ENCODE results near the gene VIL1.

The VIL1 gene

DNA sequence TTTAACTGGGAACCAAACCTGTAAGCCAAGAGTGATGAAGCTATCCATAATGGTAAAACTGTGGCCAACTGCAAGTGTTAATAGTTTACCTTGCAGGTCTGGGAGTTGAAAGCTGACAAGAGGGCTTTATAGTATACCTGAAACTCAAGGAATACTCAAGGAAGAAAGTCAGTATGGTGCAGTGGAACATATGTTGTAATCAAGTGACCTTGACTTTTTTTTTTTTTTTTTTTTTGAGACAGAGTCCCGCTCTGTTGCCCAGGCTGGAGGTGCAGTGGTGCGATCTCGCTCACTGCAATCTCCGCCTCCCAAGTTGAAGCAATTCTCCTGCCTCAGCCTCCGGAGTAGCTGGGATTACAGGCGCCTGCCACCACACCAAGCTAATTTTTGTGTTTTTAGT is 27.6 kb downstream of the VIL1 start:
- no peak for DNase-seq

- no peak for DNase-seq
These were observed 28.1 kb downstream of the VIL1 start for GRCh38 chr2:218447072-218447471.

DNA sequence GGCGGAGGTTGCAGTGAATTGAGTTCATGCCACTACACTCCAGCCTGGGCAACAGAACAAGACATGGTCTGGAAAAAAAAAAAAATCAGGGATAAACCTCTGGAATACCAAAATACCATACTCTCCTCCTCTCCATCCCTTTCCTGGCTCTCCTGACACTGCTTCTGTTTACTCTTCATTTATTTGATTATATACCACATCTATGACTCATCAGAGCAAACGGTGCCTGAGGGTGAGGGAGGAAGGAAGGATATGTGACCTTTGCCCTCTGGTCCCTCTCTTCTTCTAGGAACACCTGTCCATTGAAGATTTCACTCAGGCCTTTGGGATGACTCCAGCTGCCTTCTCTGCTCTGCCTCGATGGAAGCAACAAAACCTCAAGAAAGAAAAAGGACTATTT is 30.0 kb downstream of the VIL1 start:
- DNase-seq: no peak

DNA sequence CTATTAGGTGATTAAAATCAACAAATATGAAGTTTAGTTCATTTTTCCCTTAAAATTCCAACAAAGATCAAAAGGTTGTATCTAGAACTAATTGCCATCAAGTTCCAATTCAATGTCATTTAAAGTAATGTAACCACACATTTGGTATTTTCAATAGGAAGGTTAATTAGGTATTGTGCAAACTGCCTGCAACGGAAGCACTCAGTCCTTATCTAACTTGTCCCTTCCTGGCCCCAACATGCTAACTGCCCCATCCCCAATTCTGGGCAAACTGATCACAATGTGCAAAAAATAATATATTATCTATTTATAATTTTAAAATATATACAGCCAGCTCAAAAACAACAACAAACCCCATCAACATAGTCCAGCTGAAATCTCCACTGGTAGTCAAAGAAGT is 33.2 kb downstream of the VIL1 start:
- no peak for DNase-seq

DNA sequence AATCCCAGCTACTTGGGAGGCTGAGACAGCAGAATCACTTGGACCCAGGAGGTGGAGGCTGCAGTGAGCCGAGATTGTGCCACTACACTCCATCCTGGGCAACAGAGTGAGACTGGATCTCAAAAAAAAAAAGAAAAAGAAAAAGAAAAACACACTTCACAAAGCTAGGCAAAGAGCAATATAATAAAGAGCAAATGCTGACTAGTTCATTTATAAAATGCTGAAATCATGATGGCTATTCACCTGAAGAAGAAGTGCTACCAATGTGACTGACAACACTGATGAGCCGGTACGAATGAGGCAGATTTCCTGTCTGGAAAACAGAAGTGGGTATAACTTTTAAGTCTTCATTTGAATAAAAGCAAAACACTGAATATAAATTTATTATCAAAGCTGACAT is 37.9 kb downstream of the VIL1 start:
- DNase-seq: no peak

- no peak for DNase-seq
These were observed 39.7 kb downstream of the VIL1 start for GRCh38 chr2:218458598-218458997.

GRCh38 chr2:218465987-218466633 is 47.2 kb downstream of the VIL1 start:
- DNase-seq: peak in 1 of 2 donors; percentile 46

DNA sequence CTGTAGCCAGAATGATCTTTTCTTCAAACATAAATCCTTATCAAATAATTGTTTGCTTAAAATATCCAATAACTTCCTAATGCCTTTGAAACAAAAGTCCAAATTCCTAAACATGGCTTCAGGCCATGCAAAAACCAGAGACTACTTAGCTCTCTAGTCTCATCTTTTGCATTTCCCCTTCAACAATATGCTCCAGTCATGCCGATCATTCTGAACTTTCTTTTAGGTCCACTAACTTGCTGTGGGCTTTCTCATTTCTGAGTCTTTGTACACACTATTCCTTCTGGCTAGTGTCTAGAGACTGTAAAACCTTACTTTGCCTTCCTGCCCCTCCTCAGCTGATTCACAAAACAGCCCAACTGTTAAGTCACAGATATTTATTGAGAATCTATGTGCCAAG is 51.5 kb downstream of the VIL1 start:
- DNase-seq: no peak

GRCh38 chr2:218471036-218471435 is 52.1 kb downstream of the VIL1 start:
- DNase-seq: no peak

DNA sequence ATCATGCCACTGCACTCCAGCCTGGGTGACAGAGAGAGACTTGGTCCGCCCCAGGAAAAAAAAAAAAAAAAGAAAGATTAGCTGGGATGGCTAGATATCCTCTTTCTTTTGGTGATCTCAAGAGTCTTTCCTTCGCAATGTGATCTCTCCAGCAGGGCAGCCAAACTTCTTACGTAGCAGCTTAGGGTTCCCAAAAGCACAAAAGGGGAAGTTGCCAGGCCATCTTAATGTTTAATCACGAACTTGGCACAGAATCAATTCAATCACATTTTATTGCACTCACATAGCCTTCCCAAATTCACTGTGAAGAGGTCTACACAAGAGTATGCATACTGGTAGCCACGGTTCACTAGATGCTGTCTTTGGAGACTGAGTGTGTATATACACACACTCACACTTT is 53.1 kb downstream of the VIL1 start:
- peak in 1 of 2 donors; percentile 23 for DNase-seq

DNA sequence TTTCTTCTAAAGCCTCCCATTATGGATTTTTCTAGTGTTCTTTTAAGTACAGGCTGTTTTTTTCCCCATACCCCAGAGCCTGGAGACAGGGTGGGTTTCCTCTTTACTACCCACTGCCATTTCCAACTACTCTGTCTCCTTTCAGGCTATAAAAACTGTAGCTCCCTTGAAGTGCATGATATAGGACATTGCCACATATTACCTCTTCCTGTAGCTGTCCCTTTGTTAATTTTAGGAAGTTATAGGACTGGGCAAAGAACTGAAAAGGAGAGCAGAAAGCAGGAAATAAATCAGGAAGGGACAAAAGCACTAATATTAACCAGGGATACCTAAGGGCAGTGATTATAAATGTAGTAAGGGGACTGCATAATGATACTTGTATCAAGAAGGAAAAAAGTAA is 54.1 kb downstream of the VIL1 start:
- no peak for DNase-seq

DNA sequence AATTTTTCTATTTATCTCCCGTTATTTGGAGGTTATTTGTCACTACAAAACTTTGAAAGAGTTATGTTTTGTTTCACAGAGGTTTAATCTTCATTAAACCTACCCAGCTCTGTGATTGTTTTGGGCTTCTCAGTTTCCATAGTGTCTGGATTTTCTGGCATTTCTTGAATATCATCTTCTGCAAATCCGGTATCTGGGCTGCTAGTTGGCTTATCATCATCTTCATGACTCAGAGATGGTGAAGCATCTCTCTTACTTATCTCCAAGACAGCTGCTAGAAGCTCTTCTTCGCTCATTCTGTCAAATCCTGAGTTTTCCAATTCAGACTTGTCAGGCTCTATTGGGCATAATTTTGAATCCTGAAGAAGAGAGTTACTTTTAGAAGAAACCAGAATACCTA is 55.6 kb downstream of the VIL1 start:
- no peak for DNase-seq

DNA sequence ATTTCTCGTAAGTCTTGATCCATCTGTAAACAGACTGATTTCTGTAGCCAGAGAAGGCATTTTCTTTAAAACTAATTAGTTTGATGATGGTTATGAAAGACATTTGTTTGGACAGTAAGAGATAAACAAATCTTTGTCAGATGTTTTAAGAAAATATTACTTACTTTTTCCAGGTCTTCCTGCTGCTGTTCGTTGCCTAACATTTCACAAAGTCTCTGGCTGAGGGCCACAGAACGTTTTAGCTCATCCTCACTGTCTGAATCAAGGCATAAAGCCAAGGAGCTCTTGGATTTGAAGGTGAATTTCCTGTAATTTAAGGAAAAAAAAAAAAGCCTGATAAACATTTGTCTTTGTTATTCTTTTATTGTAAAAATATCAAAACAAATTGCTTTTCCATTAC is 57.8 kb downstream of the VIL1 start:
- DNase-seq: no peak

DNA sequence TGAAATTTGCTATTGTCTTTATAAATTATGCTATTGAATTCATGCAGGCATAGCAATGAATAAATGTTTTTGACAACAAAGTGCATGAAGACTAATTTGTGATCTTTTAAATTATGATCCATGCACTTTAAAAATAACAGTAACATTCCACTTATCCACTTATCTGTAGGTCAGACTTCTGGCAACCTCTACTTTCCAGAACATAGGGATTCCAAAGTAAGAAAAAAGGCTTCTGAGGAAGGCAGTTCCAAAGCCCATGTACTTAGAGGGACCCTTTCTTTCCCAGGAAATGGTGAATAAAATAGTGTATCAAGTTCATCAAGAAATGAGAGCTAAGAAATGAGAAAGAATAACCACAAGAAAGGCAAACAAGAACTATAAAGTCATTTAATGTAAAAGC is 58.3 kb downstream of the VIL1 start:
- no peak for DNase-seq

GRCh38 chr2:218478544-218478943 is 59.6 kb downstream of the VIL1 start:
- no peak for DNase-seq

DNA sequence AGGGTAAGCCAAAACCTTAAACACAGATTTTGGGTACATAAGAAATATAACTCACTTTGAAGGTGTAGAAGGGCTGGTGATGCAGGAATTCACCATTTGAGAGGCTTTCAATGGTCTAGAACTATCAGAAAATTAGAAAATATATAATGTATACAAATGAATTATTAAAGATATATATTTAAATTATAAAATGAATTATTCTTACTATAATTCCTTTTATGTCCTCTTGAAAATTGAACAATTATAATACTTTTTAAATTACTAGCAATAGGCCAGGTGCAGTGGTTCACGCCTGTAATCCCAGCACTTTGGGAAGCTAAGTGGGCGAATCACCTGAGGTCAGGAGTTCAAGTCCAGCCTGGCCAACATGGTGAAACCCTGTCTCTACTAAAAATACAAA is 60.7 kb downstream of the VIL1 start:
- no peak for DNase-seq

DNA sequence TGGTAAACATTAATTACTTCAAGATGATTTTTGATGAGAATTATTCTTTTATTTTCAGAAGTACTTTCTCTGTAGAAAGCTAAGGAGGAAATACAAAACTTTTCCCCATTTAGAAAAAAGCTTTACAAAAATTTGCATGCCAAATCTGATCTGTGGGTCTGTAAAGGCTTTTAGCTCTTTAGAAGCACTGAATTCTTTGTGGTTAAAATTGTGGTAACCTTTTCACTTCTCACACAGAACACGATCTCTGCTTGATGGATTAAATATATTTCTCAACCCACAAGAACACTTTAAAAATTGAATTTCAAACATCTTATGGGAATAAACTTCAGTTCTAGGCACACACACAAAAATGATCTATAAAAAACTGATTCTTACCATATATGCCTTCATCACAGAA is 63.7 kb downstream of the VIL1 start:
- no peak for DNase-seq

- DNase-seq: no peak
These were observed 67.2 kb downstream of the VIL1 start for GRCh38 chr2:218485986-218486667.

DNA sequence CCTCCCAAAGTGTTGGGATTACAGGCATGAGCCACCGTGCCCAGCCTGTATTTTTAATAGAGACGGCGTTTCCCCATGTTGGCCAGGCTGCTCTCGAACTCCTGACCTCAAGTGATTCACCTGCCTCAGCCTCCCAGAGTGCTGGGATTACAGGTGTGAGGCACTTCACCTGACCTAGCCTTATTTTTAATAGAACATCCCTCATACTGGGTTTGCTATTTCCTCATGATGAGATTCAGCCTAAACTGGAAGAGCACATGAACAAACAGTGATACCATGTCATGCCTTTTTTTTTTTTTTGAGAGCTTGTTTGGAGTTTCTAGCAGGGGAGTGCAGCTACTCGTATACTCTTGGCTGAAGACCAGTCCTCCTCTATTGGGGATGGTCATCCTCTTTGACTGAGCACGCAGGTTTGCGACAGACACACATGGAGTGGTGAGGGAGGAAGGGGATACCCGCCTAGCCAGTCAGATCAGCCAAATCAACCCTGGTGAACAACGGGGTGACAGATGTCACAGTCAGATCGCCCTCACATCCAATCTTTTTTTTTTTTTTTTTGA is 81.7 kb downstream of the VIL1 start:
- no peak for DNase-seq

DNA sequence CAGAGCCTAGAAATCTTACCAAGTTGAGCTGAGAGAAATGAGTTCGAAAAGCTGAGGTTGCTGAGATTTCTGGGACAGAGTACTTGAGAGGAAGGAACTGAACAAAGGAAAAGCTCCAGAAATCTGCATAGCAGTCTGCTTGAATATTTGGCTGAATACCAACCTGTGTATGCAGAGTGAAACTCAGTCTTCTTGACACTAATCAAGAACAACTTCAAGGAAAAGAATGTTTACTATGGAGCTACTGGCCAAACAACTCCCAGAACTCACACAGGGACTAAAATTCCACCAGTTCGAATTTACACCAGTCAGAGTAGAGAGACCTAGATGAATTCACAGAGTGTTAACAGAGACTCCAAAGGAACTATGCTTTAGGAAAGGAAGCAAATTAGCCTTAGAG is 82.7 kb downstream of the VIL1 start:
- DNase-seq: no peak

Data from CD4-positive, alpha-beta T cell treated with Interleukin-4 for 1 hour (primary cell).